BE2C (cell line): ENCODE data around the gene SMTN.

Source experiments
- DNase-seq: peaks from one replicate; pipeline ENCODE4 v3.0.0-alpha.2; 2020
- H3K27me3 ChIP-seq: fragments of 250-450 bp; sonication (Bioruptor Pico); 2 replicates; pipeline ENCODE4 v1.5.1; 2020; ENCODE audit warnings: mild to moderate bottlenecking
- H3K36me3 ChIP-seq: fragments of 250-450 bp; sonication (Bioruptor Pico); 2 replicates; pipeline ENCODE4 v1.5.1; 2020; ENCODE audit warnings: mild to moderate bottlenecking
- H3K4me1 ChIP-seq: fragments of 250-450 bp; sonication (Bioruptor Pico); 2 replicates; pipeline ENCODE4 v1.5.1; 2020
- H3K4me3 ChIP-seq: 2 replicates; pipeline ENCODE4 v1.5.1; 2011; ENCODE audit warnings: low read depth, low read length
- H3K9me3 ChIP-seq: fragments of 250-450 bp; sonication (Bioruptor Pico); 2 replicates; pipeline ENCODE4 v1.5.1; 2020
- CTCF ChIP-seq: IDR thresholded peaks from 2 replicates; pipeline ENCODE4 v1.5.1; 2012; ENCODE audit warnings: mild to moderate bottlenecking, low read depth, low read length

Gene SMTN

GRCh38 chr22:31044262-31044861 lies 36.8 kb upstream of the SMTN start:
- no peak for TF ChIP-seq CTCF
- H3K36me3 ChIP-seq, result no peaks in the 10 kb centered on the region
- H3K9me3 ChIP-seq, result no peaks in the 10 kb centered on the region
- no peak overlapping the region for H3K4me3 ChIP-seq
- no peak for DNase-seq
- no peaks in the 10 kb centered on the region for H3K27me3 ChIP-seq
- H3K4me1 ChIP-seq, result peaks cover 6% of the 10 kb centered on the region; the same call in 1 of the 2 replicates

- H3K4me3 ChIP-seq, result no peak overlapping the region
- H3K36me3 ChIP-seq, result no peaks in the 10 kb centered on the region
- no peak for DNase-seq
- H3K27me3 ChIP-seq, result no peaks in the 10 kb centered on the region
- no peak for TF ChIP-seq CTCF
- H3K4me1 ChIP-seq, result peaks cover 6% of the 10 kb centered on the region; the same call in 1 of the 2 replicates
- H3K9me3 ChIP-seq, result no peaks in the 10 kb centered on the region
These were observed 35.1 kb upstream of the SMTN start for GRCh38 chr22:31045900-31046538.

- Histone ChIP-seq H3K9me3 (no peaks in the 10 kb centered on the region), H3K27me3 (no peaks in the 10 kb centered on the region), H3K4me3 (no peak overlapping the region), H3K4me1 (peaks cover 6% of the 10 kb centered on the region; the same call in 1 of the 2 replicates), H3K36me3 (no peaks in the 10 kb centered on the region)
- no peak for TF ChIP-seq CTCF
- peak; percentile 14 for DNase-seq
These were observed 34.4 kb upstream of the SMTN start for GRCh38 chr22:31046539-31047226.

GRCh38 chr22:31048570-31048969 lies 32.5 kb upstream of the SMTN start:
- no peaks in the 10 kb centered on the region for H3K27me3 ChIP-seq
- no peaks in the 10 kb centered on the region for H3K9me3 ChIP-seq
- DNase-seq, result no peak
- H3K36me3 ChIP-seq, result no peaks in the 10 kb centered on the region
- TF ChIP-seq CTCF, result no peak
- H3K4me3 ChIP-seq, result no peak overlapping the region
- H3K4me1 ChIP-seq, result peaks cover 6% of the 10 kb centered on the region; the same call in 1 of the 2 replicates

GRCh38 chr22:31049815-31050420 lies 31.2 kb upstream of the SMTN start:
- Histone ChIP-seq H3K9me3 (no peaks in the 10 kb centered on the region), H3K4me3 (no peak overlapping the region), H3K36me3 (no peaks in the 10 kb centered on the region), H3K27me3 (no peaks in the 10 kb centered on the region), H3K4me1 (peaks cover 6% of the 10 kb centered on the region; the same call in 1 of the 2 replicates)
- no peak for DNase-seq
- no peak for TF ChIP-seq CTCF
